Uterus (tissue), 4 donors: Measurements from ENCODE around the gene NASP. TPM values are rescaled to one million over a fixed set of nuclear protein-coding genes. Genes with fewer than 3 reads are reported as not detected.

Experiments
- DNase-seq, 2 donors: peaks; one replicate each; pipeline ENCODE4 v3.0.0-alpha.2; 2019 to 2020
- H3K27ac ChIP-seq, 2 donors: fragments of 200-600 bp; sonication (generic); 1 replicate in 1 of 2; 2 replicates in 1 of 2; pipeline ENCODE4 v1.5.1; 2016 to 2018
- H3K27me3 ChIP-seq, 2 donors: fragments of 200-600 bp; sonication (generic); one replicate each; pipeline ENCODE4 v1.5.1; 2018 to 2019; ENCODE audit warnings: control low read depth in 1 of 2
- H3K36me3 ChIP-seq, 2 donors: fragments of 200-600 bp; sonication (generic); one replicate each; pipeline ENCODE4 v1.5.1; 2019; ENCODE audit warnings: control low read depth in 1 of 2
- H3K4me1 ChIP-seq, 2 donors: fragments of 200-600 bp; sonication (generic); one replicate each; pipeline ENCODE4 v1.5.1; 2018 to 2019; ENCODE audit warnings: control low read depth in 1 of 2
- H3K4me3 ChIP-seq, 2 donors: fragments of 200-600 bp; sonication (generic); 1 replicate in 1 of 2; 2 replicates in 1 of 2; pipeline ENCODE4 v1.5.1; 2018 to 2019; ENCODE audit warnings: mild to moderate bottlenecking in 1 of 2
- H3K9me3 ChIP-seq, 2 donors: fragments of 200-600 bp; sonication (generic); one replicate each; pipeline ENCODE4 v1.5.1; 2019; ENCODE audit warnings: control low read depth in 1 of 2
- POLR2A ChIP-seq, 2 donors: fragments of 450-650 bp; IDR thresholded peaks; one replicate each; pipeline ENCODE4 v1.6.1; 2016; ENCODE audit warnings: antibody characterized with exemption in 2 of 2, mild to moderate bottlenecking in 1 of 2, moderate library complexity in 1 of 2
- intact Hi-C: fragments of 100-400 bp; cut with DNase I; formaldehyde crosslinking; loops from one replicate; pipeline ENCODE4 v1.15.1; 2023; ENCODE audit warnings: low total_unique reads
- total RNA-seq, 4 donors: library from RNA; depleted of rRNA in 3 of 4; stranded (reverse); fragments of >200 nt in 3 of 4; gene quantifications; one replicate each; pipeline versions ENCODE4 v1.1.0 to v1.2.4, GENCODE V29; 2014 to 2023
- TF ChIP-seq, protein P1 (sequence below), 4 experiments: fragments of 200-600 bp in 2 of 4; fragments of 450-650 bp in 2 of 4; sonication (generic) in 2 of 4; IDR thresholded peaks; one replicate each; pipeline ENCODE4 v1.5.1; 2016 to 2019; ENCODE audit warnings: antibody characterized with exemption in 4 of 4, mild to moderate bottlenecking in 2 of 4, moderate library complexity in 1 of 4
- donor health status: DM: yes; HTN: yes; CAD: no.

The NASP gene
- total RNA-seq, 4 donors from 2014 or later, result 40.2 to 125 (median 81.0) TPM

DNA sequence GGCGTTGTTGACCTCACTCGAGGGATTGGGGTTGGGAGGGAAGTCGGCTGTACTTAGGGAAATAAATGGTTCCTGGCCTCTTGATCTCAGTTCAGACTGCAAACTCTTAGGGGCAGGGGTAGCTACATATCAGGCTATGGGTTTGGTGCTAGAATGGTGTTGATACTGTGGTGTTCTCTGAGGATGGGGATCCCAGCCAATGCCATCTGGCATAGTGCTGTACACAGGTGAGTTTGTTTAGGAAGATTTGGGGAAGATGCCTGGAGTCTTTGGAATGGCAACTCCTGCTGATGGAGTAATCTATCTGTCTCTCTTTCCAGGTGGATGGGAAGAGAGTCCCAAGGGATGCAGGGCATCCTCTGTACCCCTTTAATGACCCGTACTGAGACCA, 14.3 kb upstream of the NASP start:
- no peak for DNase-seq
- H3K9me3 ChIP-seq, result no peaks in the 10 kb centered on the region
- no peaks in the 10 kb centered on the region for H3K27me3 ChIP-seq
- H3K36me3 ChIP-seq, result no peaks in the 10 kb centered on the region
- no peak overlapping the region for H3K4me3 ChIP-seq
- no peak overlapping the region for H3K27ac ChIP-seq
- intact Hi-C loops, result loop anchor here (10.0 kb wide), 2 partner anchors 55 to 215 kb away; no protein-coding TSS in a partner anchor
- no peak for TF ChIP-seq POLR2A (IDR thresholded peaks at IDR 0.05)
- TF ChIP-seq, protein P1, sequence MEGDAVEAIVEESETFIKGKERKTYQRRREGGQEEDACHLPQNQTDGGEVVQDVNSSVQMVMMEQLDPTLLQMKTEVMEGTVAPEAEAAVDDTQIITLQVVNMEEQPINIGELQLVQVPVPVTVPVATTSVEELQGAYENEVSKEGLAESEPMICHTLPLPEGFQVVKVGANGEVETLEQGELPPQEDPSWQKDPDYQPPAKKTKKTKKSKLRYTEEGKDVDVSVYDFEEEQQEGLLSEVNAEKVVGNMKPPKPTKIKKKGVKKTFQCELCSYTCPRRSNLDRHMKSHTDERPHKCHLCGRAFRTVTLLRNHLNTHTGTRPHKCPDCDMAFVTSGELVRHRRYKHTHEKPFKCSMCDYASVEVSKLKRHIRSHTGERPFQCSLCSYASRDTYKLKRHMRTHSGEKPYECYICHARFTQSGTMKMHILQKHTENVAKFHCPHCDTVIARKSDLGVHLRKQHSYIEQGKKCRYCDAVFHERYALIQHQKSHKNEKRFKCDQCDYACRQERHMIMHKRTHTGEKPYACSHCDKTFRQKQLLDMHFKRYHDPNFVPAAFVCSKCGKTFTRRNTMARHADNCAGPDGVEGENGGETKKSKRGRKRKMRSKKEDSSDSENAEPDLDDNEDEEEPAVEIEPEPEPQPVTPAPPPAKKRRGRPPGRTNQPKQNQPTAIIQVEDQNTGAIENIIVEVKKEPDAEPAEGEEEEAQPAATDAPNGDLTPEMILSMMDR (IDR thresholded peaks at IDR 0.05), result no peak
- H3K4me1 ChIP-seq, result no peaks in the 10 kb centered on the region

DNA sequence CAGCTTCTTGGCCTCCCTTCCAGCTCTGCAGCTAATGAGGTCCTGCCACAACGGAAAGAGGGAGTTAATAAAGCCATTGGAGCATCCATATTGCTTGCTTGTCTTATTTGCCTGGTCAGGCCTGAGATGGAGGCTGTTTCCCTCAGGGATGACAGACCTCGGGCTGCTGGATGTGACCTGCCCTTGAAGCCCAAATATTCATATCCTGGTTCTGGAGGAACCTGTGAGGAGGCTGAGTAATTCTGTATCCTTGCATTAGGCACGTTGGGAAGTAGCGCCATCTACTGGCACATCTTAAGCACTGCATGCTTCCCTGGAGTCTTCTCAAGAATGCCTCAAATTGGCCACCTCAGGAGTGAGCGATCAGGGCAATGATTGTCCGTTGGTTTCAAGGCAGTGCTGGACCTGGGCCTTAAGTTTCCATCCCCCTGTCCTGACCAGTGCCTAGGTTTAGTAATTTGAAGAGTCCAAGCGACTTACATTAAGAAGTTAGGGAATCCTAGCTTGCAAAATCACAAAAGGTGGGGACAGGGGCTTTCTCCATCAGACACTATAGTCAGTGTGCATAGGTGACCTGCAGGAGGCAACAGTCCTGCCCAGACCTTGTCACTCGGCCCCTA, 13.8 kb upstream of the NASP start:
- Histone ChIP-seq H3K27me3 (no peaks in the 10 kb centered on the region), H3K9me3 (no peaks in the 10 kb centered on the region), H3K27ac (peak overlapping the region in 1 of 2 donors; percentile 24), H3K4me1 (no peaks in the 10 kb centered on the region), H3K4me3 (no peak overlapping the region), H3K36me3 (no peaks in the 10 kb centered on the region)
- TF ChIP-seq, protein P1 (IDR thresholded peaks at IDR 0.05), result peak; percentile 93 to 96 (median 96)
- TF ChIP-seq POLR2A (IDR thresholded peaks at IDR 0.05), result no peak
- intact Hi-C loops, result loop anchor here (10.0 kb wide), 2 partner anchors 55 to 215 kb away; no protein-coding TSS in a partner anchor
- DNase-seq, result peak; percentile 69 to 78

DNA sequence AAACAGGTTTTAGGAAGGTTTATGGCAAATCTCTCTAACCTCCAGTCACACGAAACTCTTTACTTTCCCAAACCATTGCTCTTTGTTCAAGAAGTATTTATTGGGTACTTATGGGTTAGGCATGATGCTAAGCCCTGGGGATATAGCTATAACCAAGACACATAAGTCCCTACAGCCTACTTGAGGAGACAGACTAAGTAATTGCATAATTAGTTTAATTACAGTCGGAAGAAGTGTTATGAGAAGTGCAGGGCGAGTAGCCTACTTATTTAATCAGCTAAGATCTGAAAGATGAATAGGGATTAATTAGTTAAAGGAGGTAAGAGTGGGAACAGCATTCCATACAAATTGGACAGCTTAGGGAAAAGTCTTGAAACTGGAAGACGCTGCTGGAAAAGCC, 13.2 kb upstream of the NASP start:
- no peaks in the 10 kb centered on the region for H3K27me3 ChIP-seq
- H3K4me3 ChIP-seq, result no peak overlapping the region
- intact Hi-C loops, result no loop called here
- H3K36me3 ChIP-seq, result no peaks in the 10 kb centered on the region
- no peaks in the 10 kb centered on the region for H3K4me1 ChIP-seq
- peak overlapping the region in 1 of 2 donors; percentile 24 for H3K27ac ChIP-seq
- no peak for TF ChIP-seq POLR2A (IDR thresholded peaks at IDR 0.05)
- TF ChIP-seq, protein P1 (IDR thresholded peaks at IDR 0.05), result no peak
- no peak for DNase-seq
- H3K9me3 ChIP-seq, result no peaks in the 10 kb centered on the region

DNA sequence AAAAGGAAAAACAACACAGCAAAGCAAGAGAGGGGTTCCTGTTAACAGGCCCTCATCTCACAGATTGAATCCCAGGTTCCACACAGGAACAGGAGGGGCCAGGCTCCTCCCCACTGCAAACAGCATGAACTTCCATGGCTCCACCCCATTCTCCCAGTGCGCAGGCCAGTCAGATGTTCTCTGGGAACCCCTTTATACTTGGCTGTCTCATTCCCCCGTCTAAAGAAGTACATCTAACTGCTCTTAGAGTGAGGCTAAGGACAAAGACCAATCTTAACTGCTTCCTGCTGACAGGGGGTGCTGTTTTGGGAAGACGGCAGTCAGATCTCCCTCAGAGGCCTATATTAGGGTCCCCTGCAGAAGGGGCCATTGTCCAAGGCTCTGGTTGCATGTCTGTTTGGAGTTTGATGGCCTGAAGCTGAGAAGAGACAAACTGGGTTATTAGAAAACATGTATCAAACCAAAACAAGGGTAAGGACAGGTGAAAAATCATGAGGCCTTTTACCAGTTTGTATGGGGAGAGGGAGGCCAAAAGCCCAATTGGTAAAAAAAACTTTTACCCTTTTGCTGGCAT, 10.5 kb upstream of the NASP start:
- no peak overlapping the region for H3K27ac ChIP-seq
- H3K36me3 ChIP-seq, result no peaks in the 10 kb centered on the region
- no peaks in the 10 kb centered on the region for H3K4me1 ChIP-seq
- H3K9me3 ChIP-seq, result no peaks in the 10 kb centered on the region
- no peak overlapping the region for H3K4me3 ChIP-seq
- H3K27me3 ChIP-seq, result no peaks in the 10 kb centered on the region
- TF ChIP-seq, protein P1 (IDR thresholded peaks at IDR 0.05), result no peak
- TF ChIP-seq POLR2A (IDR thresholded peaks at IDR 0.05), result no peak
- no peak for DNase-seq
- intact Hi-C loops, result no loop called here

DNA sequence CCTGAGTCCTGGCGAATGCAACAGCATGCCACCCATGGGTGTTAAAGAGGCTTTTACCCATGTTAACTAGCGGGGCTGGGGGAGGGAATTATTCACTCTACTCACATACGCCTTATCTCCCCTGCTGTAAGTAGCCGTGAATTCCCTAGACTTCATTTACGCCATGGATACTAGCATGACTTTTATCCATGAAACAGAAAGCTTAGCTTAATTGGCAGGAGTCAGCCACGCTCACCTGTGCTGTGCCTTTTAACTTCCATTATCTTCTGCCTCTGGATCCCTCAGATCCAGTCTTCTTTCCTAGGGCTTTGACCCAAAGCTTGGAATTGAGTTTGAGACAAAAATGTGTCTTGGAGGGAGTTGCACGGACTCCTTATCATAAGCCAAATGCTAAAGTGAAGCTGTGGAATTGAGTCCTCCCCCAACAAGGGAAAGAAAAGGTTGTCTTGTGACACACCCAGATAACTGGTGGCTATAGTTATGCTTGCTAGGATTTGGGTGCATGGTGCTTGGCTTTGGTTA, 9.7 kb upstream of the NASP start:
- no peaks in the 10 kb centered on the region for H3K9me3 ChIP-seq
- no peaks in the 10 kb centered on the region for H3K4me1 ChIP-seq
- no peak for DNase-seq
- intact Hi-C loops, result no loop called here
- H3K36me3 ChIP-seq, result no peaks in the 10 kb centered on the region
- no peak overlapping the region for H3K27ac ChIP-seq
- no peaks in the 10 kb centered on the region for H3K27me3 ChIP-seq
- no peak overlapping the region for H3K4me3 ChIP-seq
- TF ChIP-seq, protein P1 (IDR thresholded peaks at IDR 0.05), result no peak
